Astrocyte (in vitro differentiated cells and primary cell): Measurements from ENCODE around the gene PASD1.
"Not testable (repeated sequence)": the region's sequence is repeated elsewhere in the genome, so short reads cannot be mapped to it uniquely, and the experiment has no call there.

Experiments used
- CTCF ChIP-seq: IDR thresholded peaks from 2 replicates; pipeline ENCODE4 v1.5.1; 2011; ENCODE audit warnings: low read depth, mild to moderate bottlenecking, inconsistent platforms, low read length, moderate library complexity; ENCODE audit not compliant: insufficient read depth
- EZH2 ChIP-seq: IDR thresholded peaks from 2 replicates; pipeline ENCODE4 v1.6.1; 2012; ENCODE audit warnings: mild to moderate bottlenecking, low read length, inconsistent platforms; ENCODE audit not compliant: insufficient read depth

- TF ChIP-seq EZH2, CTCF: not testable (repeated sequence)
Observed at GRCh38 chrX:151563003-151563402, 472 bp upstream of the PASD1 start.
